GM21526 (cell line): ENCODE measurements around the gene ZNF334.

Experiments used
- ATAC-seq: cut with Tn5 transposase; IDR thresholded peaks from one replicate; pipeline ENCODE4 v1.9.1; 2021; ENCODE audit warnings: moderate library complexity; ENCODE audit not compliant: unreplicated experiment, low FRiP score

Gene ZNF334

GRCh38 chr20:46491354-46491753 lies 22.0 kb downstream of the ZNF334 start:
- no peak for ATAC-seq

DNA sequence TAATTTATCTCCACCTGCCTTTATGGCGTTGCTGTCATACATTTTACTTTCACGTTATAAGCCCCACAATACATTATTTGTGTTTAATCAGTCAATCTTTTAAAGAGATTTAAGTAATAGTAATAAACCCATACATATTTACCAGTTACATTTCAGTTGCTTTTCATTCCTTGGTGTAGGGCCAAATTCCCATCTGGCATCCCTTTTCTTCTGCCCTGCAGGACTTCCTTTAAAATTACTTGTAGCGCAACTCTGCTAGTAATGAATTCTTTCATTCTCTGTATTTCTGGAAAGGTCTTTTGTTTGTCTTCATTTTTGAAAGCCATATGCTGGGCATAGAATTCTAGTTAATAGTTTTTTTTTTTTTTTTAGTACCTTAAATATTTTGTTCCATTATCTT lies 24.9 kb downstream of the ZNF334 start:
- ATAC-seq = no peak

DNA sequence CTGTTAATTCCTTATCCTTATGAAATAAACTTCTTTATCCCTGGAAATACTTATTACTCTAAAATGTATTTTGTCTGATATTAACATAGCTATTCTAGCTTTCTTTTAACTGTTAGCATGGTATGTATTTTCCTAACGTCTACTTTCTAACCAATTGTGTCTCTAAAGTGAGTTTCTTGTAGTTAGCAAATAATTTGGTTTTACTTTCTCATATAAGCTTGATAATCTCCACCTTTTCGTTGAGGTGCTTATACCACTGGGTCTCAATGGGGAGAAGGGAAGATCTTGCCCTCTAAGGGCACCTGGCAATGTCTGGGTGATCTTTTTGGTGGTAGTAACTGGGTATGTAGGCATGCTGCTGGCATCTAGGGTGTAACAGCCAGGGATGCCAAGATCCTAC lies 25.7 kb downstream of the ZNF334 start:
- no peak for ATAC-seq

GRCh38 chr20:46485431-46485830 lies 27.9 kb downstream of the ZNF334 start:
- no peak for ATAC-seq

GRCh38 chr20:46484954-46485353 lies 28.4 kb downstream of the ZNF334 start:
- ATAC-seq = no peak

- no peak for ATAC-seq
Observed at GRCh38 chr20:46483879-46484278, 29.5 kb downstream of the ZNF334 start.

DNA sequence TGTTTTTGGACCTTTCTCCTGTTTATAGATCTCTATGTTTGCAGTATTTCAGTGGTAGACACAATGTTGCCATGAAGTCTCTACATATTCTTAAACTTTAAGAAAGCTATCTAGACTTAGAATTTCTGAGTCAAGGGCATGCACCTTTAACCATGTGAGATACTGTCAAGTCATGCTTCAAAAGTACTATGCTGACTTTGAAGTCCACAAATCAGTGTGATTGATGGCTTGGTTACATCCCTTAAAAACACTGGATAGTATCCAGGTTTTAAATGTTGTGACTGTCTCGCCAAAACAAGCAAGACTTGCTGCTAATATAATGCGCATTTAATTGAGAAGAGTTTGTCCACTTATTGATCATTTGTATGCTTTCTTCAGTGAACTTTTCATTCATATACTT lies 30.5 kb downstream of the ZNF334 start:
- ATAC-seq = no peak

DNA sequence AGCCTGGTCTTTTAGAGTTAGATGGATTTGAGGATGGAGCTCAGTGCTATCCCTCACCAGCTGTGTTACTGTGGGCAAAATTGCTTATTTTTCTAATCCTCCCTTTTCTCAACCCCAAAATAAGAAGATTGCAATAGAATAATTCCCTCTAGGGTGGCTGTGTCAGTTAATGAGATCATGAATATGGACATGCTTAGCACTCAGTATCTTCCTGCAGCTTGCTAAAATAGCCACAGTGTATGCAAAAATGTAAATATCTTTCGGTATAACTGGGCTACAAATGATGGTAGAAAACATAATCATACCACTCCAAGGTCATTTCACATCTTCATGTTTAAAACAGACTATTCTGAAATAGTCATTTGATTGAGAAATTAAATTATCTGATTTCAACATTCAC lies 35.7 kb downstream of the ZNF334 start:
- no peak for ATAC-seq

DNA sequence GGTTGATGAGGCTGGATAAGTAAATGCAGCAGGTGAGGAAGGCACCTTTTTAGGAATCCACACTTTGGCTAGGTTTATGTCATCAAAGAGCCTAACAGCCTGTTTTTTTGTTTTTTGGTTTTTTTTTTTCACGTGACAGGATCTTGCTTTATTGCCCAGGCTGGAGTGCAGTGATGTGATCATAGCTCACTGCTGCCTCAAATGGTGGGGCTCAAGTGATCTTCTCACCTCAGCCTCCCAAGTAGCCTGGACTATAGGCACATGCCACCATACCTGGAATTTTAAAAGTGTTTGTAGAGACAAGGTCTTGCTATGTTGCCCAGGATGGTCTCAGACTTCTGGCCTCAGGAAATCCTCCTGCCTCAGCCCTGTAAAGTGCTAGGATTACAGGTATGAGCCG lies 36.1 kb downstream of the ZNF334 start:
- ATAC-seq = no peak

DNA sequence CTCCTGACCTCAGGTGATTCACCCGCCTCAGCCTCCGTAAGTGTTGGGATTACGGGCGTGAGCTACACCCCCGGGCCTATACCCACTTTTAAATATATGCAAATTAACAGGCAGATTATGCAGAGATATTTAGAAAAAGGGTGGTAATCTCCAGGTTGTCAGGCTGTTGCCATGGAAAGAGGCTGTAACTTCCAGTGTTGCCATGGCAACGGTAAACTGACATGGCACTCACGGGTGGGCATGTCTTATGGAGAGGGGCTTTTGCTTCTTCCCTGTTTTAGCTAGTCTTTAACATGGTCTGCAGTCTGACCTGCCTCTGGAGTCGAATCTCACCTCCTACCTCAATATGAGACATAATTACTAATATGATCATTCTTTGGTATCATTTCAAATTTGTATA lies 44.9 kb downstream of the ZNF334 start:
- no peak for ATAC-seq

DNA sequence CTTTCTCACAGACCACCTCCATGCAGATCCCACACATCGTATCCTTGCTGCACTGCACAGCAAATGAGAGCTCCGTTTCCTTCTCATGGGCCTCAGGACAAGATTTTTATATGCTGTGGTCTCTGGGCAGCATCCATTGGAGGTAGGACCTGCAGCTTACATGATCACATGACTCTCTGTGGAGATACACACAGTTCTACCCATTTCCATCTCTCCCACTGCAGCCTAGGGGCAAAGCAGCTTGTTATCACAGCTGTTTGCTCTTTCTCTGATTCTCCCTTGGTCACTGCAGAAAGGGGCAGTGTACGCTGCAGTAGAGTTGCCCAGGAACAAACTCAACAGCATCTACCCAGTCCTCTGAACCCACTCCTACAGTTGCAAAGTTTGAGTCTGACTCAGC lies 48.9 kb downstream of the ZNF334 start:
- no peak for ATAC-seq

- no peak for ATAC-seq
Observed at GRCh38 chr20:46463852-46464251, 49.5 kb downstream of the ZNF334 start.

DNA sequence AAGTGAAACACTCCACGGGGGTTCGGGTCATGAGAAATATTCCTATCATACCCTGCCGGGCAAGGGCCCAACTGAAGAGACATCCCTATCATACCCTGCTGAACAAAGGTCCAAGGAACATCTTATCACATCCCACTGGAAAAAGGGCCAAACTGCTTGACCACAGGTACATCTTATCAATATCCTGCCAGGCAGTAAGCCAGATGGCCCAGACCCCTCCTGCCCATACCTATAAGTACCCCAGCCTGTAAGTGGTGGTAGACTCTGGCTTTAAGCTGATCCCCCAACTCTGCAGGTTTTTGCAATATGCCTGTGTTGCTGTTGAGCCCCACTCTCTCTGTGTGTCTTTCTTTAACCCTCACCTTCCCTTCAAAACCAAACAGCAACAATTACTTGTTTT lies 51.6 kb downstream of the ZNF334 start:
- ATAC-seq = no peak

- ATAC-seq = no peak
Observed at GRCh38 chr20:46458866-46459750, 54.3 kb downstream of the ZNF334 start.

DNA sequence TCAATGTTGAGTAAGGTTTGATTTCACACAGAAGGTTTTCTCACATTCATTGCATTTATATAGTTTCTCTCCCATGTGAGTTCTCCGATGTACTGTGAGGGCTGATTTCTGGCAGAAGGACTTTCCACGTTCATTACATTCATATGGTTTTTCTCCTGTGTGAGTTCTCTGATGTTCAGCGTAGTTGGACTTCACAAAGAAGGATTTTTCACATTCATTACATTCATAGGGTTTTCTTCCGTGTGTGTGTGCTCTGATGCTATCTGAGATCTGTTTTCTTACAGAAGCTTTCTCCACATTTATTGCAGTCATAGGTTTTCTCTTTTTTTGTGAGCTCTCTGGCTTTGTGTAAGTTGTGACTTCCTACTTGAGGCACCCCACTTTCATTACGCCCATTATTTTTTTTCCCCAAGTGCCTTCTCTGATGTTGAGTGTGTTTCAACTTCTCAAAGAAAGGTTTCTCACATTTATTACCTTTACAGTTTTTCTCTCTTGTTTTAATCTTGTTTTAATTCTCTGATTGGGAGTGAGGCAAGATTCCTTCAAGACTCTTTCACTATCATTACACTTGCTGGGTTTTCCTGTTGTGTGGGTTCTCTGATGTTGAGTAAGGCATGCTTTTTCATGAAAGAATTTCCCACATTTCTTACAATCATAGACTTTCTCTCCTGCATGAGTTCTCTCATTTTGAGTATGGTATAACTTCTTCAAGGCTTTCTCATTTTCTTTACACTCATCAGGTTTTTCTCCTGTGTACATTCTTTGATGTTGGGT lies 56.9 kb downstream of the ZNF334 start:
- ATAC-seq = no peak

- ATAC-seq = no peak
Observed at GRCh38 chr20:46455729-46456128, 57.6 kb downstream of the ZNF334 start.
